IMR-90 (cell line): Measurements from ENCODE around the gene GSTP1. TPM values are rescaled to one million over a fixed set of nuclear protein-coding genes. Genes with fewer than 3 reads are reported as not detected.

ENCODE experiments used
- ATAC-seq: fragments of 200-7000 bp; cut with Tn5 transposase; 2 replicates; pipeline ENCODE4 v1.9.1; 2020; ENCODE audit warnings: low read depth, mild to moderate bottlenecking, moderate library complexity
- BruUV-seq: library from RNA; stranded (reverse); fragments of 400-500 nt; replicated peaks from 2 replicates; lab custom pipeline; 2021; lab: Mats Ljungman, UMichigan
- CTCF ChIA-PET: fragments of 300-600 bp; formaldehyde crosslinking; extraction: SDS; loops from one replicate; lab custom pipeline; 2021; ENCODE audit warnings: antibody characterized with exemption; lab: Yijun Ruan, JAX
- POLR2A ChIA-PET: fragments of 300-600 bp; sonication (Branson Sonifier 250); formaldehyde crosslinking; loops from one replicate; lab custom pipeline; 2022; ENCODE audit warnings: antibody characterized with exemption; ENCODE audit not compliant: unreplicated experiment; lab: Charles Lee
- DNase-seq: peaks from one replicate; pipeline ENCODE4 v3.0.0; 2013
- H2AFZ ChIP-seq: replicated peaks from 2 replicates; pipeline ENCODE3; 2013; ENCODE audit warnings: low read length, mild to moderate bottlenecking; ENCODE audit not compliant: poor library complexity
- H2AK5ac ChIP-seq: 2 replicates; pipeline ENCODE4 v1.6.1; 2013; ENCODE audit warnings: low read depth, low read length, inconsistent platforms
- H2AK9ac ChIP-seq: replicated peaks from 2 replicates; pipeline ENCODE3; 2013; ENCODE audit warnings: mild to moderate bottlenecking, low read depth, low read length, moderate library complexity; ENCODE audit not compliant: poor library complexity
- H2BK120ac ChIP-seq: 2 replicates; pipeline ENCODE4 v1.6.1; 2013; ENCODE audit warnings: low read depth, low read length, inconsistent platforms
- H2BK15ac ChIP-seq: 3 replicates; pipeline ENCODE4 v1.6.1; 2013; ENCODE audit warnings: low read depth, low read length, inconsistent platforms
- H2BK20ac ChIP-seq: 2 replicates; pipeline ENCODE4 v1.6.1; 2013; ENCODE audit warnings: low read depth, mild to moderate bottlenecking, inconsistent platforms, low read length, moderate library complexity
- H2BK5ac ChIP-seq: 2 replicates; pipeline ENCODE4 v1.6.1; 2013; ENCODE audit warnings: mild to moderate bottlenecking, low read depth, low read length, inconsistent platforms; ENCODE audit not compliant: poor library complexity, severe bottlenecking
- H3K14ac ChIP-seq: replicated peaks from 2 replicates; pipeline ENCODE4 v1.6.1; 2013; ENCODE audit warnings: low read depth, low read length, inconsistent platforms
- H3K18ac ChIP-seq: 2 replicates; pipeline ENCODE4 v1.6.1; 2013; ENCODE audit warnings: low read depth, low read length, control low read depth
- H3K23ac ChIP-seq: 2 replicates; pipeline ENCODE4 v1.6.1; 2013; ENCODE audit warnings: low read depth, low read length, inconsistent platforms
- H3K27ac ChIP-seq: 2 replicates; pipeline ENCODE4 v1.5.1; 2013; ENCODE audit warnings: mild to moderate bottlenecking, control low read depth, low read length; ENCODE audit not compliant: insufficient read depth
- H3K27me3 ChIP-seq: 2 replicates; pipeline ENCODE4 v1.6.1; 2013; ENCODE audit warnings: low read length; ENCODE audit not compliant: control insufficient read depth, insufficient read depth
- H3K36me3 ChIP-seq: 2 replicates; pipeline ENCODE4 v1.6.1; 2013; ENCODE audit warnings: low read length, mixed read lengths; ENCODE audit not compliant: control insufficient read depth, insufficient read depth
- H3K4ac ChIP-seq: 2 replicates; pipeline ENCODE4 v1.6.1; 2013; ENCODE audit warnings: low read depth, low read length, inconsistent platforms
- H3K4me1 ChIP-seq: 2 replicates; pipeline ENCODE4 v1.6.1; 2013; ENCODE audit warnings: low read length, mixed read lengths; ENCODE audit not compliant: control insufficient read depth, insufficient read depth
- H3K4me2 ChIP-seq: 2 replicates; pipeline ENCODE4 v1.6.1; 2013; ENCODE audit warnings: low read depth, mild to moderate bottlenecking, control low read depth, low read length, moderate library complexity
- H3K4me3 ChIP-seq: 2 replicates; pipeline ENCODE4 v1.5.1; 2013; ENCODE audit warnings: low read depth, mild to moderate bottlenecking, control low read depth, low read length, moderate library complexity; ENCODE audit not compliant: insufficient read depth
- H3K56ac ChIP-seq: 2 replicates; pipeline ENCODE4 v1.6.1; 2013; ENCODE audit warnings: low read length, inconsistent platforms; ENCODE audit not compliant: insufficient read depth; ENCODE audit errors: extremely low read depth
- H3K79me1 ChIP-seq, 2 experiments: 2 replicates each; pipeline ENCODE4 v1.6.1; 2013; ENCODE audit warnings: low read length in 2 of 2, inconsistent platforms in 1 of 2, low read depth in 1 of 2
- H3K9ac ChIP-seq: 2 replicates; pipeline ENCODE4 v1.6.1; 2013; ENCODE audit warnings: low read depth, low read length, control low read depth
- H3K9me1 ChIP-seq: 2 replicates; pipeline ENCODE4 v1.6.1; 2013; ENCODE audit warnings: low read length, inconsistent platforms; ENCODE audit not compliant: insufficient read depth
- H3K9me3 ChIP-seq: 2 replicates; pipeline ENCODE4 v1.6.1; 2013; ENCODE audit warnings: low read length; ENCODE audit not compliant: control insufficient read depth, insufficient read depth
- H4K20me1 ChIP-seq: 2 replicates; pipeline ENCODE4 v1.6.1; 2013; ENCODE audit warnings: low read length, inconsistent platforms; ENCODE audit not compliant: insufficient read depth
- H4K5ac ChIP-seq: 2 replicates; pipeline ENCODE4 v1.6.1; 2013; ENCODE audit warnings: mild to moderate bottlenecking, low read depth, low read length, control low read depth
- H4K8ac ChIP-seq, 2 experiments: 2 replicates each; pipeline ENCODE4 v1.6.1; 2013; ENCODE audit warnings: low read depth in 2 of 2, low read length in 2 of 2, control low read depth in 1 of 2, inconsistent platforms in 1 of 2
- H4K91ac ChIP-seq: 2 replicates; pipeline ENCODE4 v1.6.1; 2013; ENCODE audit warnings: low read depth, low read length, inconsistent platforms; ENCODE audit not compliant: insufficient read depth
- BHLHE40 ChIP-seq: fragments of 150-350 bp; IDR thresholded peaks from 2 replicates; pipeline ENCODE4 v1.6.1; 2016; ENCODE audit warnings: mild to moderate bottlenecking, low read depth, low read length
- FOS ChIP-seq: fragments of 150-350 bp; IDR thresholded peaks from 2 replicates; pipeline ENCODE4 v1.6.1; 2016; ENCODE audit warnings: low read depth, low read length
- MAFK ChIP-seq: IDR thresholded peaks from 2 replicates; pipeline ENCODE4 v1.6.1; 2012; ENCODE audit warnings: low read depth, low read length, improper control_type of control experiment
- NFE2L2 ChIP-seq: fragments of 150-350 bp; IDR thresholded peaks from 2 replicates; pipeline ENCODE4 v1.6.1; 2016; ENCODE audit warnings: low read depth, mild to moderate bottlenecking, low read length
- POLR2A ChIP-seq: IDR thresholded peaks from 2 replicates; pipeline ENCODE4 v1.6.1; 2012; ENCODE audit warnings: mild to moderate bottlenecking, low read depth, low read length
- SMC3 ChIP-seq: fragments of 150-350 bp; IDR thresholded peaks from 2 replicates; pipeline ENCODE4 v1.6.1; 2016; ENCODE audit warnings: low read depth, mild to moderate bottlenecking, antibody characterized with exemption, low read length, moderate library complexity
- WGBS, 2 experiments: methylation state at CpG; one replicate each; pipeline versions ENCODE4 v1.1.5 to v1.1.7; 2013; ENCODE audit warnings: missing lambda C conversion rate in 2 of 2; ENCODE audit not compliant: insufficient read length in 1 of 2; ENCODE audit errors: extremely low coverage in 2 of 2; 5-methylcytosine and 5-hydroxymethylcytosine counted together
- dilution Hi-C: fragments of 300-500 bp; cut with HindIII; formaldehyde crosslinking; loops from one replicate; pipeline ENCODE4 v1.14.3; 2018; ENCODE audit warnings: low sequenced_read_pairs; ENCODE audit not compliant: unreplicated experiment
- in situ Hi-C: fragments of 300-500 bp; cut with MboI; formaldehyde crosslinking; loops from 3 replicates; pipeline ENCODE4 v1.14.3; 2019; ENCODE audit warnings: low sequenced_read_pairs, inconsistent platforms, mixed read lengths
- intact Hi-C: fragments of 100-400 bp; cut with micrococcal nuclease; formaldehyde crosslinking; loops from 2 replicates; pipeline ENCODE4 v1.10.0; 2022
- polyA plus RNA-seq, 3 experiments: library from polyadenylated mRNA; depleted of rRNA; stranded (reverse); fragments of >200 nt; gene quantifications; 2 replicates each; pipeline ENCODE4 v1.2.3, GENCODE V29; 2012; ENCODE audit warnings: low replicate concordance in 1 of 3
- total RNA-seq: library from RNA; depleted of rRNA; stranded (reverse); fragments of >200 nt; gene quantifications from 2 replicates; pipeline ENCODE4 v1.2.3, GENCODE V29; 2012
- TF ChIP-seq, protein P1 (sequence below): fragments of 150-350 bp; IDR thresholded peaks from 2 replicates; pipeline ENCODE4 v1.6.1; 2017; ENCODE audit warnings: mild to moderate bottlenecking, antibody characterized with exemption, low read length, low read depth

Gene GSTP1
- total and polyA plus RNA-seq, 2 of the 4 experiments (the other 2 are of a cell fraction) = 947 to 1,539 TPM

DNA sequence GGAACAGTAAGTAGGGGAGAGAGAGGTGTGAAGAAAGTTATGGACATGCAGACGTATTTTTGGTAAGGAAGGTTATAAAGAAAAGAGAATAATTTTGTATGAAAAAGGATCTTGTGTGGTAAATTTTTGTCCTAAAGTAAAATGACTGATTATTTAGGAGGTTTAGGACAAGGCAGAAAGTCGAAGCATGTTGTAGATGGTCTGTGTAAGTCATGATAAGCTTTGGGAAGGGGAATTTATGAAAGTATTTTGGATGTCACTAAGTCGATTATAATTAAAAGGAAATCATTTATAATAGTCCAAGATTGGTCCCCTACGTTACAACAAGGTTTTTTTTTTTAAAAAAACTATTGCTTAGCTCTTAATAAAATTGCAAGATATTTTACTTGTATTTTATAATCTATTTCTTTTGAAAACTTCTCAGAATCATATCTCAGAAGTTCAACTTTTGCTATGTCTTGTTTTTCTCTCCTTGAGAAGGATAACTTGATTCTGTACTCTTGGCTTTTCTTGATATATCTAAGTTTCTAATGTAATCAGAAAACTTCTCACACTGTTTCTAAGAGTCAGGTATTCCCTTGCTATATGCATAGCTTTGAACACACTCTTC lies 49.4 kb upstream of the GSTP1 start:
- Histone ChIP-seq H2AK9ac (no peak overlapping the region), H3K4me3 (no peak overlapping the region), H2BK15ac (no peak overlapping the region), H2BK120ac (no peak overlapping the region), H3K23ac (no peak overlapping the region), H3K9me1 (no peaks in the 10 kb centered on the region), H3K27me3 (0 out of 2 replicates have a peak, but pooled peaks cover 1% of the 10 kb centered on the region), H3K18ac (no peak overlapping the region), H4K20me1 (no peaks in the 10 kb centered on the region), H3K4me1 (no peaks in the 10 kb centered on the region), H2BK5ac (no peak overlapping the region), H3K79me1 (no peaks in the 10 kb centered on the region), H3K36me3 (no peaks in the 10 kb centered on the region), H4K8ac (no peak overlapping the region), H3K9ac (no peak overlapping the region), H3K9me3 (peaks cover 16% of the 10 kb centered on the region), H2AFZ (no peak overlapping the region), H4K5ac (no peak overlapping the region), H3K4ac (no peak overlapping the region), H3K4me2 (no peak overlapping the region), H3K14ac (no peak overlapping the region), H2BK20ac (no peak overlapping the region), H2AK5ac (no peak overlapping the region), H3K27ac (no peak overlapping the region), H3K56ac (no peak overlapping the region), H4K91ac (no peak overlapping the region)
- no TSS peak for BruUV-seq
- no peak for ATAC-seq
- dilution Hi-C loops = no loop called here
- ChIA-PET CTCF (no interaction called here), POLR2A (no interaction called here)
- TF ChIP-seq FOS (no peak), POLR2A (no peak), MAFK (no peak), NFE2L2 (no peak), BHLHE40 (no peak), SMC3 (no peak)
- TF ChIP-seq, protein P1, sequence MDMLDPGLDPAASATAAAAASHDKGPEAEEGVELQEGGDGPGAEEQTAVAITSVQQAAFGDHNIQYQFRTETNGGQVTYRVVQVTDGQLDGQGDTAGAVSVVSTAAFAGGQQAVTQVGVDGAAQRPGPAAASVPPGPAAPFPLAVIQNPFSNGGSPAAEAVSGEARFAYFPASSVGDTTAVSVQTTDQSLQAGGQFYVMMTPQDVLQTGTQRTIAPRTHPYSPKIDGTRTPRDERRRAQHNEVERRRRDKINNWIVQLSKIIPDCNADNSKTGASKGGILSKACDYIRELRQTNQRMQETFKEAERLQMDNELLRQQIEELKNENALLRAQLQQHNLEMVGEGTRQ = no peak
- intact Hi-C loops = no loop called here
- in situ Hi-C loops = no loop called here
- DNase-seq = no peak
- WGBS, 2 experiments = 38% methylated on average over 1 of the region's 4 CpGs; no CpG with 5 or more reads in 1 of the 2 experiments
